GM03348 (cell line): ENCODE results near the gene FAM210B.
A peak's percentile ranks its signal among the peaks of the same experiment; 100 is the strongest.
"Not testable (repeated sequence)": the region's sequence is repeated elsewhere in the genome, so short reads cannot be mapped to it uniquely, and the experiment has no call there.

Experiments
- DNase-seq: peaks from one replicate; pipeline ENCODE4 v3.0.0; 2012; ENCODE audit warnings: low spot score

FAM210B gene

GRCh38 chr20:56392881-56393482 lies 34.2 kb downstream of the FAM210B start:
- no peak for DNase-seq

- no peak for DNase-seq
These were observed 34.9 kb downstream of the FAM210B start for GRCh38 chr20:56393653-56394052.

GRCh38 chr20:56395166-56395565 lies 36.4 kb downstream of the FAM210B start:
- no peak for DNase-seq

- peak; percentile 74 for DNase-seq
These were observed 41.3 kb downstream of the FAM210B start for GRCh38 chr20:56400001-56400640.

- no peak for DNase-seq
These were observed 44.7 kb downstream of the FAM210B start for GRCh38 chr20:56403465-56403864.

GRCh38 chr20:56405356-56405755 lies 46.6 kb downstream of the FAM210B start:
- not testable (repeated sequence) for DNase-seq

GRCh38 chr20:56406910-56407309 lies 48.1 kb downstream of the FAM210B start:
- no peak for DNase-seq

- peak; percentile 39 for DNase-seq
These were observed 50.7 kb downstream of the FAM210B start for GRCh38 chr20:56409521-56409920.

- no peak for DNase-seq
These were observed 51.2 kb downstream of the FAM210B start for GRCh38 chr20:56409956-56410355.

- not testable (repeated sequence) for DNase-seq
These were observed 52.5 kb downstream of the FAM210B start for GRCh38 chr20:56411287-56411686.

GRCh38 chr20:56411759-56412472 lies 53.1 kb downstream of the FAM210B start, which contains the start of gene CASS4:
CASS4 (plus strand) TSS chr20:56412260; CDS start chr20:56412459, 199 bp downstream.
- peak; percentile 68 for DNase-seq

GRCh38 chr20:56412473-56412790 lies 53.7 kb downstream of the FAM210B start:
- DNase-seq, result no peak

- no peak for DNase-seq
These were observed 54.2 kb downstream of the FAM210B start for GRCh38 chr20:56412949-56413348.

- no peak for DNase-seq
These were observed 56.3 kb downstream of the FAM210B start for GRCh38 chr20:56414842-56415765.

- no peak for DNase-seq
These were observed 58.6 kb downstream of the FAM210B start for GRCh38 chr20:56417402-56417801.

- DNase-seq, result no peak
These were observed 59.1 kb downstream of the FAM210B start for GRCh38 chr20:56417911-56418310.
